H9 (cell line): ENCODE results near the gene LLCFC1. TPM values are rescaled to one million over a fixed set of nuclear protein-coding genes. Genes with fewer than 3 reads are reported as not detected.

Source experiments
- DNase-seq: peaks from one replicate; pipeline ENCODE4 v3.0.0-alpha.2; 2017
- H2AFZ ChIP-seq: one replicate; pipeline ENCODE4 v1.6.1; 2013; ENCODE audit warnings: mild to moderate bottlenecking, low read length, control low read depth, moderate library complexity
- H2AK5ac ChIP-seq: 2 replicates; pipeline ENCODE4 v1.6.1; 2013; ENCODE audit warnings: low read length, control low read depth, mixed read lengths; ENCODE audit not compliant: insufficient read length
- H2BK120ac ChIP-seq: one replicate; pipeline ENCODE4 v1.6.1; 2013; ENCODE audit warnings: low read depth, mild to moderate bottlenecking, low read length, control low read depth, inconsistent platforms; ENCODE audit not compliant: poor library complexity, severe bottlenecking
- H2BK12ac ChIP-seq: 2 replicates; pipeline ENCODE4 v1.6.1; 2013; ENCODE audit warnings: low read length, control low read depth, mixed read lengths, low read depth; ENCODE audit not compliant: insufficient read length
- H2BK15ac ChIP-seq: 2 replicates; pipeline ENCODE4 v1.6.1; 2013; ENCODE audit warnings: low read depth, low read length, control low read depth
- H2BK20ac ChIP-seq: one replicate; pipeline ENCODE4 v1.6.1; 2013; ENCODE audit warnings: low read depth, mild to moderate bottlenecking, low read length, control low read depth, inconsistent platforms; ENCODE audit not compliant: poor library complexity, severe bottlenecking
- H2BK5ac ChIP-seq: 2 replicates; pipeline ENCODE4 v1.6.1; 2013; ENCODE audit warnings: low read length, control low read depth, mixed read lengths; ENCODE audit not compliant: insufficient read length
- H3K14ac ChIP-seq: 2 replicates; pipeline ENCODE4 v1.6.1; 2013; ENCODE audit warnings: low read length, control low read depth; ENCODE audit not compliant: insufficient read depth
- H3K18ac ChIP-seq: 2 replicates; pipeline ENCODE4 v1.6.1; 2013; ENCODE audit warnings: low read depth, mild to moderate bottlenecking, mixed read lengths, low read length, control low read depth; ENCODE audit not compliant: insufficient read length
- H3K23ac ChIP-seq: 2 replicates; pipeline ENCODE4 v1.6.1; 2013; ENCODE audit warnings: low read length, control low read depth, mixed read lengths, low read depth; ENCODE audit not compliant: insufficient read length
- H3K23me2 ChIP-seq: 2 replicates; pipeline ENCODE4 v1.6.1; 2013; ENCODE audit warnings: low read depth, mild to moderate bottlenecking, mixed read lengths, low read length, control low read depth; ENCODE audit not compliant: insufficient read length, poor library complexity, severe bottlenecking
- H3K27ac ChIP-seq: 2 replicates; pipeline ENCODE4 v1.5.1; 2013; ENCODE audit warnings: low read length, control low read depth, mixed read lengths, low read depth; ENCODE audit not compliant: insufficient read length
- H3K27me3 ChIP-seq: 2 replicates; pipeline ENCODE4 v1.6.1; 2013; ENCODE audit warnings: low read length, control low read depth, inconsistent platforms; ENCODE audit not compliant: insufficient read depth
- H3K4ac ChIP-seq: 2 replicates; pipeline ENCODE4 v1.6.1; 2013; ENCODE audit warnings: low read depth, mild to moderate bottlenecking, control low read depth, inconsistent platforms, low read length, moderate library complexity
- H3K4me1 ChIP-seq: 2 replicates; pipeline ENCODE4 v1.6.1; 2013; ENCODE audit warnings: low read length, control low read depth, inconsistent platforms; ENCODE audit not compliant: insufficient read depth
- H3K4me2 ChIP-seq: 2 replicates; pipeline ENCODE4 v1.6.1; 2013; ENCODE audit warnings: low read length, control low read depth, mixed read lengths; ENCODE audit not compliant: insufficient read length, insufficient read depth
- H3K56ac ChIP-seq: 2 replicates; pipeline ENCODE4 v1.6.1; 2013; ENCODE audit warnings: low read depth, mild to moderate bottlenecking, mixed read lengths, low read length, control low read depth; ENCODE audit not compliant: insufficient read length
- H3K79me1 ChIP-seq: 2 replicates; pipeline ENCODE4 v1.6.1; 2013; ENCODE audit warnings: low read depth, mild to moderate bottlenecking, moderate library complexity, low read length, control low read depth, inconsistent platforms; ENCODE audit not compliant: insufficient read depth, poor library complexity, severe bottlenecking
- H3K79me2 ChIP-seq: 2 replicates; pipeline ENCODE4 v1.6.1; 2013; ENCODE audit warnings: low read length, control low read depth, inconsistent platforms; ENCODE audit not compliant: insufficient read depth
- H3K9ac ChIP-seq: 2 replicates; pipeline ENCODE4 v1.6.1; 2013; ENCODE audit warnings: low read length, control low read depth, mixed read lengths; ENCODE audit not compliant: insufficient read length; ENCODE audit errors: extremely low read depth
- H3K9me3 ChIP-seq: one replicate; pipeline ENCODE4 v1.6.1; 2013; ENCODE audit warnings: low read depth, low read length, inconsistent platforms; ENCODE audit not compliant: control insufficient read depth
- H3T11ph ChIP-seq: one replicate; pipeline ENCODE4 v1.6.1; 2013; ENCODE audit warnings: mild to moderate bottlenecking, low read length, control low read depth, inconsistent platforms
- H4K20me1 ChIP-seq: one replicate; pipeline ENCODE4 v1.6.1; 2013; ENCODE audit not compliant: control insufficient read depth, insufficient read length, insufficient read depth
- H4K5ac ChIP-seq: 2 replicates; pipeline ENCODE4 v1.6.1; 2013; ENCODE audit warnings: low read depth, mild to moderate bottlenecking, mixed read lengths, low read length, control low read depth; ENCODE audit not compliant: insufficient read length
- H4K8ac ChIP-seq: replicated peaks from 2 replicates; pipeline ENCODE4 v1.6.1; 2013; ENCODE audit warnings: low read length, control low read depth, mixed read lengths, low read depth; ENCODE audit not compliant: insufficient read length
- H4K91ac ChIP-seq: 2 replicates; pipeline ENCODE4 v1.6.1; 2013; ENCODE audit warnings: low read depth, mild to moderate bottlenecking, moderate library complexity, mixed read lengths, low read length, control low read depth; ENCODE audit not compliant: insufficient read length
- H3K27ac Mint-ChIP-seq, 3 experiments: 2 replicates in 2 of 3; 3 replicates in 1 of 3; pipeline ENCODE4 v1.8.0; 2020 to 2021; ENCODE audit warnings: mixed read lengths in 3 of 3, mild to moderate bottlenecking in 1 of 3, moderate library complexity in 1 of 3
- H3K27me3 Mint-ChIP-seq: 2 replicates; pipeline ENCODE4 v1.8.0; 2021; ENCODE audit warnings: low read depth, mild to moderate bottlenecking, moderate library complexity, mixed read lengths
- H3K36me3 Mint-ChIP-seq, 3 experiments: 2 replicates in 2 of 3; 3 replicates in 1 of 3; pipeline ENCODE4 v1.8.0; 2020 to 2021; ENCODE audit warnings: low read depth in 3 of 3, mixed read lengths in 3 of 3; ENCODE audit not compliant: insufficient read depth in 1 of 3
- H3K4me1 Mint-ChIP-seq, 2 experiments: 2 replicates each; pipeline ENCODE4 v1.8.0; 2020; ENCODE audit warnings: mixed read lengths in 2 of 2
- H3K4me3 Mint-ChIP-seq, 2 experiments: 2 replicates in 1 of 2; 3 replicates in 1 of 2; pipeline ENCODE4 v1.8.0; 2020 to 2021; ENCODE audit warnings: mild to moderate bottlenecking in 2 of 2, mixed read lengths in 2 of 2, moderate library complexity in 1 of 2
- H3K9me3 Mint-ChIP-seq, 2 experiments: 2 replicates in 1 of 2; 3 replicates in 1 of 2; pipeline ENCODE4 v1.8.0; 2020; ENCODE audit warnings: mild to moderate bottlenecking in 2 of 2, mixed read lengths in 2 of 2, moderate library complexity in 1 of 2
- WGBS: extraction: QIAGEN DNeasy Blood & Tissue Kit; methylation state at CpG from one replicate; pipeline ENCODE4 v1.1.7; 2013; ENCODE audit warnings: missing lambda C conversion rate, low lambda C conversion rate, mixed read lengths; ENCODE audit not compliant: insufficient read length; ENCODE audit errors: extremely low coverage; 5-methylcytosine and 5-hydroxymethylcytosine counted together
- total RNA-seq: library from RNA; stranded (reverse); gene quantifications from 2 replicates; pipeline ENCODE4 v1.2.1, GENCODE V29; 2021
- TF ChIP-seq, protein P1 (sequence below): fragments of 200-600 bp; sonication (generic); conservative IDR thresholded peaks from 3 replicates; pipeline ENCODE4 v1.8.0; 2021; ENCODE audit warnings: antibody characterized with exemption, mild to moderate bottlenecking

The LLCFC1 gene
- total RNA-seq, 1 experiment from 2014 or later: not detected

DNA sequence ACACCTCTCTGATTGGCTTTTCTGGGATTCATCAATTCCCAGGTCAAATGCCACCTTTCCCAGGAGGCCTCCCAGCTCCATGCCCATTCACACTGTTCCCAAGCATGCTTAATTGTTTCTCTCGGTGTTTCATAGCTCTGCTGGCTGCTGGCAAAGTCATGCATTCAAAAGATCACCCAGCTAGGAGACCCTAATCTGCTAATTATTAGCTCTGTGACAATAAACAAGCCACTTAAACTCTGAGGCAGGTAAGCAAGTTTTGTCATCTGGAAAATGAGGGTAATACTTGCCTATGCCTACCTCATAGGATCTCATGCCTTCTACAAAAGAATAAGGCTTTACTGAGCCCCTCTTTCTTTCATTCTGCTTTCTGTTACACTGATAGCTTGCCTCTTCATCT is 23.7 kb downstream of the LLCFC1 start:
- TF ChIP-seq, protein P1, sequence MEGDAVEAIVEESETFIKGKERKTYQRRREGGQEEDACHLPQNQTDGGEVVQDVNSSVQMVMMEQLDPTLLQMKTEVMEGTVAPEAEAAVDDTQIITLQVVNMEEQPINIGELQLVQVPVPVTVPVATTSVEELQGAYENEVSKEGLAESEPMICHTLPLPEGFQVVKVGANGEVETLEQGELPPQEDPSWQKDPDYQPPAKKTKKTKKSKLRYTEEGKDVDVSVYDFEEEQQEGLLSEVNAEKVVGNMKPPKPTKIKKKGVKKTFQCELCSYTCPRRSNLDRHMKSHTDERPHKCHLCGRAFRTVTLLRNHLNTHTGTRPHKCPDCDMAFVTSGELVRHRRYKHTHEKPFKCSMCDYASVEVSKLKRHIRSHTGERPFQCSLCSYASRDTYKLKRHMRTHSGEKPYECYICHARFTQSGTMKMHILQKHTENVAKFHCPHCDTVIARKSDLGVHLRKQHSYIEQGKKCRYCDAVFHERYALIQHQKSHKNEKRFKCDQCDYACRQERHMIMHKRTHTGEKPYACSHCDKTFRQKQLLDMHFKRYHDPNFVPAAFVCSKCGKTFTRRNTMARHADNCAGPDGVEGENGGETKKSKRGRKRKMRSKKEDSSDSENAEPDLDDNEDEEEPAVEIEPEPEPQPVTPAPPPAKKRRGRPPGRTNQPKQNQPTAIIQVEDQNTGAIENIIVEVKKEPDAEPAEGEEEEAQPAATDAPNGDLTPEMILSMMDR: no peak
- Histone ChIP-seq H3K4ac (no peak overlapping the region), H3K27me3 (no peaks in the 10 kb centered on the region), H3K23me2 (no peaks in the 10 kb centered on the region), H3K14ac (no peak overlapping the region), H4K91ac (no peak overlapping the region), H2AFZ (no peak overlapping the region), H3K79me2 (no peaks in the 10 kb centered on the region), H2BK120ac (no peak overlapping the region), H2BK12ac (no peak overlapping the region), H3K23ac (no peak overlapping the region), H3K9ac (no peak overlapping the region), H2BK5ac (no peak overlapping the region), H4K5ac (no peak overlapping the region), H4K8ac (no peak overlapping the region), H2BK15ac (no peak overlapping the region), H3K18ac (no peak overlapping the region), H3K4me1 (no peaks in the 10 kb centered on the region; the same call in 1 of the 2 replicates), H2BK20ac (no peak overlapping the region), H3K4me2 (no peak overlapping the region), H3T11ph (no peak overlapping the region), H3K9me3 (no peaks in the 10 kb centered on the region), H4K20me1 (no peaks in the 10 kb centered on the region), H2AK5ac (no peak overlapping the region), H3K27ac (no peak overlapping the region), H3K56ac (no peak overlapping the region), H3K79me1 (no peaks in the 10 kb centered on the region)
- no peak for DNase-seq
- WGBS: no CpG with 5 or more reads among the region's 1 CpG
- Mint-ChIP-seq H3K4me3 (no peak overlapping the region), H3K9me3 (no peaks in the 10 kb centered on the region), H3K4me1 (peaks cover 31 to 42% of the 10 kb centered on the region in 2 experiments), H3K27ac (no peak overlapping the region), H3K27me3 (peaks cover 5% of the 10 kb centered on the region), H3K36me3 (no peaks in the 10 kb centered on the region; a peak in 3 of 7 replicates)
